Breast epithelium (tissue), 3 donors: ENCODE measurements around the gene CIB2. TPM values are rescaled to one million over a fixed set of nuclear protein-coding genes. Genes with fewer than 3 reads are reported as not detected.

Experiments
- total RNA-seq, 3 donors: library from RNA; depleted of rRNA; stranded (reverse); fragments of >200 nt; gene quantifications; one replicate each; pipeline ENCODE4 v1.1.0, GENCODE V29; 2016

Gene CIB2
- total RNA-seq, 3 donors from 2014 or later: 2.9 to 5.8 (median 4.9) TPM

Other genes with a start within 250 kb of the CIB2 start
- 10 to 100 TPM; 44.9 to 71.0 (median 69.2) TPM for gene TBC1D2B, start 53.7 kb downstream of the CIB2 start, total RNA-seq
- not detected for gene SH2D7, start 38.9 kb downstream of the CIB2 start, total RNA-seq
- gene IDH3A, start 17.9 kb upstream of the CIB2 start, total RNA-seq: 10 to 100 TPM; 44.2 to 63.2 (median 52.0) TPM
- 1 to 10 TPM in 2 of 3 donors, not detected in 1; 1.9 to 2.0 TPM for gene ACSBG1, start 103.1 kb upstream of the CIB2 start, total RNA-seq
- gene DNAJA4, start 133.1 kb upstream of the CIB2 start, total RNA-seq: 10 to 100 TPM; 16.0 to 28.1 (median 22.6) TPM
- gene SKIC8, start 168.2 kb upstream of the CIB2 start, total RNA-seq: 10 to 100 TPM; 63.5 to 98.8 (median 96.0) TPM
- gene CRABP1, start 208.9 kb upstream of the CIB2 start, total RNA-seq: 10 to 100 TPM in 2 of 3 donors, not detected in 1; 11.5 to 14.5 TPM